ENCODE measurements around the gene UBASH3A.

GRCh38 chr21:42393443-42393950, 10.2 kb upstream of the UBASH3A start:
- TF ChIP-seq POLR2A (IDR thresholded peaks at IDR 0.05) (no peak), CTCF (IDR thresholded peaks at IDR 0.05 in 4 of 5, conservative IDR thresholded peaks at IDR 0.05 in 1 of 5) (no peak)

Data from gastrocnemius medialis (tissue), 4 donors.